GM12874 (cell line): ENCODE results near the gene DDX49.

Experiments
- TF ChIP-seq, protein P1 (sequence below): IDR thresholded peaks from 2 replicates; pipeline ENCODE4 v1.5.1; 2011; ENCODE audit warnings: low read depth, mild to moderate bottlenecking, control low read depth, low read length, moderate library complexity; ENCODE audit not compliant: insufficient read depth

DDX49 gene

DNA sequence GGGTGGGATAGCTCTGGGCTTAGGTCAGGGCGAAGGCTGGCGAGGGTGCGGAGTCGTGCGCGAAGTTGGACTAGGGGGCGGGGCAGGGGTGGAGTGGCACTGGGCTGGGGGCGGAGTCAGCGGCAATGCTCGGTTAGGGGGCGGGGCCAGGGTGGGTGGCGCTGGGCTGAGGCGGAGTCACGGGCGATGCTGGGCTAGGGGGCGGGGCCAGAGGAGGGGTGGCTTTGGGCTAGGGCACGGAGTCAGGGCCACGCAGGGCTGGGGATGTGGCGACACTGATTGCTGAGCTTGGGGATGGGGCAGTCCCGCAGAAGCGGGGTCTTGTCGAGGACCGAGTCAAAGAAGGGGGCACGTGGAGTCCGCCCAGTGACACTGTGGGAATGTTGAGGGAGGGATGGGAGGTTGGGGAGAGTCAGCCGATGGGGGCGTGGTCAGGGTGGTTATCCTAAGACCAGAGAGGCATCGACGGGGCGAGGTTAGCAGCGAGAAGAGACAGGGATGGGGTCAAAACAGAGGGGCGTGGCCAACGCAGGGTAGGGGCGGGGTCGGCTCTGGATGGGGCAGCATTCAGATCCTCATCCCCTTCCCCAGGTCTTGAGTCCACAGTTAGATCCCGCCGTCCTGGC, 12.8 kb downstream of the DDX49 start:
- TF ChIP-seq, protein P1, sequence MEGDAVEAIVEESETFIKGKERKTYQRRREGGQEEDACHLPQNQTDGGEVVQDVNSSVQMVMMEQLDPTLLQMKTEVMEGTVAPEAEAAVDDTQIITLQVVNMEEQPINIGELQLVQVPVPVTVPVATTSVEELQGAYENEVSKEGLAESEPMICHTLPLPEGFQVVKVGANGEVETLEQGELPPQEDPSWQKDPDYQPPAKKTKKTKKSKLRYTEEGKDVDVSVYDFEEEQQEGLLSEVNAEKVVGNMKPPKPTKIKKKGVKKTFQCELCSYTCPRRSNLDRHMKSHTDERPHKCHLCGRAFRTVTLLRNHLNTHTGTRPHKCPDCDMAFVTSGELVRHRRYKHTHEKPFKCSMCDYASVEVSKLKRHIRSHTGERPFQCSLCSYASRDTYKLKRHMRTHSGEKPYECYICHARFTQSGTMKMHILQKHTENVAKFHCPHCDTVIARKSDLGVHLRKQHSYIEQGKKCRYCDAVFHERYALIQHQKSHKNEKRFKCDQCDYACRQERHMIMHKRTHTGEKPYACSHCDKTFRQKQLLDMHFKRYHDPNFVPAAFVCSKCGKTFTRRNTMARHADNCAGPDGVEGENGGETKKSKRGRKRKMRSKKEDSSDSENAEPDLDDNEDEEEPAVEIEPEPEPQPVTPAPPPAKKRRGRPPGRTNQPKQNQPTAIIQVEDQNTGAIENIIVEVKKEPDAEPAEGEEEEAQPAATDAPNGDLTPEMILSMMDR = no peak

DNA sequence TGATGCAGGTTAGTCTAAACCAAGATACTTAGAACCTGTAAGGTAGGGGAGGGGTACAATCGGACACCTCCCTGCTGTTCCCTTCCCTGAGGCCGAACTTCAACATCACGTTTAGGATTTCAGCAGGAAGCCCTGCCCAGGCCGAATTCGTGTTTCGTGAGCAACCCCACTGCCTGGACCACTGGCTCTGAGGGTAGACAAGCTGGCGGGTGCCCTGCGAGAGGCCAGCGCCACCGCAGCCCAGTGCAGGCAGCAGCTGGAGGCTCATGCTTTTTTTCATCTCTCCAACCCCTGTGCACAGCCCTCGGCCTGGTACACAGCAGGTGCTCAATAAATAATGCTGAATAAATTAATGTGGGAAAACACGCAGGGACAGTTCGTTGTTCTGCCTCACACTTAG, 13.8 kb downstream of the DDX49 start:
- TF ChIP-seq, protein P1 = no peak

DNA sequence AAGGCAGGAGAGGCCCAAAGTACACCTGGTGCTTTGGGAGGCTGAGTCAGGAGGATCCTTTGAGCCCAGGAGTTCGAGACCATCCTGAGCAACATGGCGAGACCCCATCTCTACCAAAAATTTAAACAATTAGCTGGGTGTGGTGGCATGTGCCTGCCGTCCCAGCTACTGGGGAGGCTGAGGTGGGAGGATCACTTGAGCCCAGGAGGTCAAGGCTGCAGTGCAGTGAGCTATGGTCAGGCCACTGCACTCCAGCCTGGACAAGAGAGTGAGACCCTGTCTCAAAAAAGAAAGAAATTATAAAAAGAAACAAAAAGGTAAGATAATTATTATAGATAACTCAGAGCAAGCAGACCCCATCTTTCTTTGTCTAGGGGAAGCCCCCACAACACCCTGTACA, 19.6 kb downstream of the DDX49 start:
- TF ChIP-seq, protein P1 = no peak

DNA sequence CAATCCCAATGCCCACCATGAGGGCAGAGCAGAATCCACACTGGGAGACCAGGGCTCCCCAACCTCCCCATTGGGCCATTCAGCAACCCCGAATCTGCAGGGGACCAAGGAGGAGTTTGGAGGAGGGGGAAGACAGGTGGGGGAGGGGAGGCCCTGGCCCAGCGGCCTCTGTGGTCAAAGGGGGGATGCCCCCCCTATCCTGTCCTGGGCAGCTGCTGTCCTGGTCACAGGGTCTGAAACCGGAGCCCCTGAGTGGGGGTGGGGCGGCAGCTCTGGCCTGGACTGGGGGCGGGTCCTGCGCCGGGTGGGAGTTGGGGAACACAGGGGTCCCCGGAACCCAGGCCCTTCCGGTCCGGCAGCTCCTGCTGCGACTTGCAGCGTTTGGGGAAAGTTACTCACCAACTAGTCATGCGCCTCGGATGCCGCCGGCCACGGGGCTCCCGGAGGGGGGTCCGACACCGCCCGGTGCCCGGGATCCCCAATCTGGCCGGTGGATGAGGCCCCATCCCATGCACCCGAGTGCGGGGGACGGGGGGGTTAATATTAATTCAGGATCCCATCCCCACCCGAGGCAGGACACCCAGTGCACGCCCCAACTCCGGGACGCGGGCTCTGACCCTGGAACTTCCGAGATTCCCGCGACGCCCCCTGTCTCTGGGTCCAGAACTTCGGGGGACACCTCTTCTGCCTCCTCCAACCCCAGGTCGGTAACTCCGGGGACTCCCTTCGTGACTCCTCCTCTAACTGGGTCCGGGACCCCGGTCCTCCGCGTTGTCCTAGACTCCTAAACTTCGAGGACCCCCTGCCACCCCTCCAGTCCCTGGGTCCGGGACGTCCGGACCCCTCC, 20.6 kb downstream of the DDX49 start:
- TF ChIP-seq, protein P1 = no peak

DNA sequence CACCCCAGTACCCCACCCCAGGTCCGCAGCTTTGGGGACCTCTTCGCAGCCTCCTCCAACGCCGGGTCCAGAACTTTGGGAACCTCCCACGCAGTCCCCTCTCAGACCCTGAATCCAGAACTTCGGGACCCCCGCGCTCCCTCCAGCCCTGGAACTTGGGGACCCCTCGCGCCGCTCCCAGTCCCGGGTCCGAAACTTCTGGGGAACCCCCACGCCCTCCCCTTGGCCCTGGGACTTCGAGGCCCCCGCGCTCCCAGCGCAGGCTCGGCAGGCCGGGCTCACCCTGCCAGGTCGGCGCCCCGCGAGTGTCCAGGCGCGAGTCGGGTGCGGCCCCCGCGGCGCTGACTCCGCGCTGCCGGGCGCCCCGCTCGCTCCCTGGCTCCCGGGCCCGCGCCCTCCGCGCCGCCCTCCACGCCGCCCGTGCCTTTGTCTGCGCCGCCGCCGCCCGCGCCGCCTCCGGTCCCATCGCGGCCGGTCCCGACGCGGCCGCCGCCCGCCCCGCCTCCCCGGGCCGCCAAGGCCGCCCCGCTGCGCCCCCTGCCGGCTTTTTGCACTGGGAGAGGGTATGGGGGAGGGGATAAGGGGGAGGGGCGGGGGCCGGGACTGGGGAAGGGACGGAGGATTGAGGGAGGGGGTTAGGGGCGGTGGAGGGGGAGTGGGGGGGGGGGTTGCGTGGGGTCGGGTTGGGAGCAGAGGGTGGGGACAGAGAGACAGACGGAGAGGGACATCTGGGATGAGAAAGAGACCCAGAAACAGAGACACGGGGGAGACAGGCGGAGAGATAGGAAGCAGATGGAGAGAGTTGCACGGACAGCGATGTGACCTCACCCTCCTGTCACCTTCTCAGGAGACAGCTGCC, 21.5 kb downstream of the DDX49 start, which contains the start of gene HOMER3:
Gene HOMER3 (minus strand): TSS at position 449 of the 859 bp plus-strand sequence. CDS start 2,235 bp downstream, outside the sequence.
- TF ChIP-seq, protein P1 = 0 out of 2 replicates have a peak, but pooled peaks have one; percentile 32

DNA sequence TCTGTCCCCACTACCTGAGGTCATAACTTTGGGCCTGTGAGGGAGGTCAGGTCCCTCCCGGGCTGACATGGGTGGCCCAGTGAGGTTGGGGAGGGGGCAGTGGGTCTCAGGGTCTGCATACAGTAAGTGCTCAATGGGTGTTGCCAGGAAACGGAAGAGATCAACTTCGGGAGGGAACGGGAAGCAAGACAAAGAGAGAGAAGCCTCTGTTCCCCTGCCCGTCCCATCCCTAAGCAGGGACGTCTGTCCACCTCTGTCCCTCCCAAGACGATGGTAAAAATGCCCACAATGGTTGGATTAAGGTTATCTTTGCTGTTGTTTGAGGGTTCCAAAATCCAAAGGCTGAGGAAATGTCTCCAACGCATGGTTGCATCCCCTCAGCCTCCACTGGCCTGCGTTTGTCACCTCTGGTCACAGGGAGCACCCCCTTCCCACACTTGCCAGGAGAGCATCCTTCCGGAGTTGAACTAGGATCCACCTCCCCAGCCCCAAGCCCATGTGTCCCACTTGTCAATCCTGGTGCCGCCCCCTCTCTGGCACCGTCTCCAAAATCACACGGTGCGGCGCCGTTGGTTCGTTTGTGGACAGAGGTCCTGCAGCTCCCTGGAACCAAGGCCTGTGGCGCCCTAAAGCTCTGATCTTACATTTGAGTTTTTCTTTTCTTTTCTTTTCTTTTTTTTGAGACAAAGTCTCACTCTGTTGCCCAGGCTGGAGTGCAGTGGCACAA, 22.3 kb downstream of the DDX49 start:
- TF ChIP-seq, protein P1 = no peak

DNA sequence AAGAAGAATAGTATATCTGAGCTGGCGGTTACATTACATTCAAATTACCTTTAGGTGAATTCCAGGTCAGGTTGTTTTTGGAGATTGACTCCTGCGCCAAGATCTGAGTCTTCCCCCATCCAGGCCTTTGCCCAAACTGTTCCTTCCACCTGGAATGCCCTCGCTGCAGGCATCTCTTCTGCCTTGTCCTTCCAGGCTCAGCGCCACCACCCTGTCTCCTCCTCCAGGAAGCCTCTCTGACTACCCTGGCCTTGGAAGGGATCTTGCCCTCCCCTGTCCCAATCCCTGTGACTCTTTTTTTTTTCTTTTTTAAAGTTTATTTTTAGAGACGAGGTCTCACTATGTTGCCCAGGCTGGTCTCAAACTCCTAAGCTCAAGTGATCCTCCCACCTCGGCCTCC, 23.2 kb downstream of the DDX49 start:
- TF ChIP-seq, protein P1 = no peak
